Fibroblast of lung (primary cell): ENCODE measurements around the gene CFD. TPM values are rescaled to one million over a fixed set of nuclear protein-coding genes. Genes with fewer than 3 reads are reported as not detected.

Experiments used
- DNase-seq, 2 donors: peaks; one replicate each; pipeline versions ENCODE4 v3.0.0 to v3.0.0-alpha.2; 2010; ENCODE audit warnings: low read depth in 2 of 2
- H2AFZ ChIP-seq: 2 replicates; pipeline ENCODE4 v1.5.1; 2012; ENCODE audit warnings: low read length, control low read depth, inconsistent platforms
- H3K27ac ChIP-seq: 2 replicates; pipeline ENCODE4 v1.5.1; 2011; ENCODE audit warnings: low read length, control low read depth; ENCODE audit not compliant: insufficient read depth
- H3K27me3 ChIP-seq: 2 replicates; pipeline ENCODE4 v1.5.1; 2011; ENCODE audit warnings: mild to moderate bottlenecking, low read length; ENCODE audit not compliant: control insufficient read depth, insufficient read depth
- H3K36me3 ChIP-seq: 2 replicates; pipeline ENCODE4 v1.5.1; 2011; ENCODE audit warnings: low read length; ENCODE audit not compliant: control insufficient read depth, insufficient read depth
- H3K4me1 ChIP-seq: 2 replicates; pipeline ENCODE4 v1.5.1; 2011; ENCODE audit warnings: low read length; ENCODE audit not compliant: control insufficient read depth, insufficient read depth; ENCODE audit errors: extremely low read depth
- H3K4me2 ChIP-seq: 2 replicates; pipeline ENCODE4 v1.5.1; 2011; ENCODE audit warnings: low read length, control low read depth; ENCODE audit not compliant: insufficient read depth; ENCODE audit errors: extremely low read depth
- H3K4me3 ChIP-seq, 4 experiments: fragments of 200-600 bp in 1 of 4; sonication (generic) in 1 of 4; replicated peaks in 1 of 4; 2 replicates each; pipeline ENCODE4 v1.5.1; 2011 to 2016; ENCODE audit warnings: low read length in 4 of 4, low read depth in 3 of 4, mild to moderate bottlenecking in 3 of 4, control low read depth in 2 of 4, inconsistent platforms in 1 of 4, mixed read lengths in 1 of 4; ENCODE audit not compliant: insufficient read depth in 1 of 4; ENCODE audit errors: control extremely low read depth in 1 of 4
- H3K79me2 ChIP-seq: 2 replicates; pipeline ENCODE4 v1.5.1; 2012; ENCODE audit warnings: mild to moderate bottlenecking, low read length, inconsistent platforms; ENCODE audit not compliant: control insufficient read depth, insufficient read depth
- H3K9ac ChIP-seq: 2 replicates; pipeline ENCODE4 v1.5.1; 2011; ENCODE audit warnings: mild to moderate bottlenecking, low read length, control low read depth; ENCODE audit not compliant: insufficient read depth
- H3K9me3 ChIP-seq: 2 replicates; pipeline ENCODE4 v1.5.1; 2012; ENCODE audit warnings: low read depth, low read length; ENCODE audit not compliant: control insufficient read depth, insufficient read depth
- H4K20me1 ChIP-seq: 2 replicates; pipeline ENCODE4 v1.5.1; 2011; ENCODE audit warnings: low read length; ENCODE audit not compliant: control insufficient read depth, insufficient read depth; ENCODE audit errors: extremely low read depth
- CTCF ChIP-seq, 2 donors: IDR thresholded peaks in 1 of 2; conservative IDR thresholded peaks in 1 of 2; 1 replicate in 1 of 2; 2 replicates in 1 of 2; pipeline ENCODE4 v1.5.1; 2011 to 2012; ENCODE audit warnings: low read length in 2 of 2, control low read depth in 1 of 2, inconsistent platforms in 1 of 2, low read depth in 1 of 2, mild to moderate bottlenecking in 1 of 2
- EZH2 ChIP-seq: IDR thresholded peaks from 2 replicates; pipeline ENCODE4 v1.5.1; 2012; ENCODE audit warnings: low read length, control low read depth, mild to moderate bottlenecking; ENCODE audit errors: missing control alignments
- polyA plus RNA-seq, 2 donors: library from polyadenylated mRNA; depleted of rRNA in 1 of 2; stranded (reverse) in 1 of 2; unstranded in 1 of 2; fragments of >200 nt; gene quantifications; 2 replicates each; pipeline ENCODE4 v1.2.1, GENCODE V29; 2011 to 2012; ENCODE audit warnings: missing spikeins in 1 of 2
- total RNA-seq: library from RNA; depleted of rRNA; stranded (reverse); fragments of >200 nt; gene quantifications from 2 replicates; pipeline ENCODE4 v1.2.1, GENCODE V29; 2014

Gene CFD
- total and polyA plus RNA-seq, 2 donors (not counting 1 experiment from before 2014, with no cell fraction given) = 1.00 to 18.8 TPM

GRCh38 chr19:901216-902092 lies 42.0 kb downstream of the CFD start:
- no peak overlapping the region for H3K27ac ChIP-seq
- no peak overlapping the region for H3K4me2 ChIP-seq
- no peak overlapping the region for H3K4me3 ChIP-seq
- no peaks in the 10 kb centered on the region for H3K27me3 ChIP-seq
- H3K79me2 ChIP-seq = no peaks in the 10 kb centered on the region
- H2AFZ ChIP-seq = no peak overlapping the region
- TF ChIP-seq CTCF (conservative IDR thresholded peaks at IDR 0.05 in 1 of 2, IDR thresholded peaks at IDR 0.05 in 1 of 2; ENCODE audit: low read depth in 1 of 2, low read length in 2 of 2) (no peak), EZH2 (no peak)
- DNase-seq = no peak
- H3K9me3 ChIP-seq = no peaks in the 10 kb centered on the region
- peaks cover 10% of the 10 kb centered on the region for H3K36me3 ChIP-seq
- no peak overlapping the region for H3K9ac ChIP-seq
- no peaks in the 10 kb centered on the region for H3K4me1 ChIP-seq
- H4K20me1 ChIP-seq = no peaks in the 10 kb centered on the region

- Histone ChIP-seq H3K4me2 (no peak overlapping the region), H4K20me1 (no peaks in the 10 kb centered on the region), H3K4me3 (no peak overlapping the region)
These were observed 42.6 kb downstream of the CFD start for GRCh38 chr19:902093-902370.

More at GRCh38 chr19:902093-902370, 42.6 kb downstream of the CFD start:
- no peak overlapping the region for H3K9ac ChIP-seq
- H3K36me3 ChIP-seq = peaks cover 10% of the 10 kb centered on the region
- H3K4me1 ChIP-seq = no peaks in the 10 kb centered on the region
- H2AFZ ChIP-seq = no peak overlapping the region
- no peaks in the 10 kb centered on the region for H3K79me2 ChIP-seq
- DNase-seq = no peak
- no peaks in the 10 kb centered on the region for H3K9me3 ChIP-seq
- no peaks in the 10 kb centered on the region for H3K27me3 ChIP-seq
- TF ChIP-seq CTCF (conservative IDR thresholded peaks at IDR 0.05 in 1 of 2, IDR thresholded peaks at IDR 0.05 in 1 of 2; ENCODE audit: low read depth in 1 of 2, low read length in 2 of 2) = no peak
- TF ChIP-seq EZH2 = no peak
- no peak overlapping the region for H3K27ac ChIP-seq
